ENCODE results near the gene HS6ST1.

- no peak for TF ChIP-seq POLR2A (IDR thresholded peaks at IDR 0.05)
- TF ChIP-seq, protein P1, sequence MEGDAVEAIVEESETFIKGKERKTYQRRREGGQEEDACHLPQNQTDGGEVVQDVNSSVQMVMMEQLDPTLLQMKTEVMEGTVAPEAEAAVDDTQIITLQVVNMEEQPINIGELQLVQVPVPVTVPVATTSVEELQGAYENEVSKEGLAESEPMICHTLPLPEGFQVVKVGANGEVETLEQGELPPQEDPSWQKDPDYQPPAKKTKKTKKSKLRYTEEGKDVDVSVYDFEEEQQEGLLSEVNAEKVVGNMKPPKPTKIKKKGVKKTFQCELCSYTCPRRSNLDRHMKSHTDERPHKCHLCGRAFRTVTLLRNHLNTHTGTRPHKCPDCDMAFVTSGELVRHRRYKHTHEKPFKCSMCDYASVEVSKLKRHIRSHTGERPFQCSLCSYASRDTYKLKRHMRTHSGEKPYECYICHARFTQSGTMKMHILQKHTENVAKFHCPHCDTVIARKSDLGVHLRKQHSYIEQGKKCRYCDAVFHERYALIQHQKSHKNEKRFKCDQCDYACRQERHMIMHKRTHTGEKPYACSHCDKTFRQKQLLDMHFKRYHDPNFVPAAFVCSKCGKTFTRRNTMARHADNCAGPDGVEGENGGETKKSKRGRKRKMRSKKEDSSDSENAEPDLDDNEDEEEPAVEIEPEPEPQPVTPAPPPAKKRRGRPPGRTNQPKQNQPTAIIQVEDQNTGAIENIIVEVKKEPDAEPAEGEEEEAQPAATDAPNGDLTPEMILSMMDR (IDR thresholded peaks at IDR 0.05): no peak
These were observed 43.1 kb downstream of the HS6ST1 start for GRCh38 chr2:128275498-128276045.

Measured in testis (tissue), 2 donors.